ENCODE results near the gene ARHGEF3. TPM values are rescaled to one million over a fixed set of nuclear protein-coding genes. Genes with fewer than 3 reads are reported as not detected.

Gene ARHGEF3, protein sequence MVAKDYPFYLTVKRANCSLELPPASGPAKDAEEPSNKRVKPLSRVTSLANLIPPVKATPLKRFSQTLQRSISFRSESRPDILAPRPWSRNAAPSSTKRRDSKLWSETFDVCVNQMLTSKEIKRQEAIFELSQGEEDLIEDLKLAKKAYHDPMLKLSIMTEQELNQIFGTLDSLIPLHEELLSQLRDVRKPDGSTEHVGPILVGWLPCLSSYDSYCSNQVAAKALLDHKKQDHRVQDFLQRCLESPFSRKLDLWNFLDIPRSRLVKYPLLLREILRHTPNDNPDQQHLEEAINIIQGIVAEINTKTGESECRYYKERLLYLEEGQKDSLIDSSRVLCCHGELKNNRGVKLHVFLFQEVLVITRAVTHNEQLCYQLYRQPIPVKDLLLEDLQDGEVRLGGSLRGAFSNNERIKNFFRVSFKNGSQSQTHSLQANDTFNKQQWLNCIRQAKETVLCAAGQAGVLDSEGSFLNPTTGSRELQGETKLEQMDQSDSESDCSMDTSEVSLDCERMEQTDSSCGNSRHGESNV
- 10 to 100 TPM; 21.1 to 43.6 TPM for total RNA-seq

DNA sequence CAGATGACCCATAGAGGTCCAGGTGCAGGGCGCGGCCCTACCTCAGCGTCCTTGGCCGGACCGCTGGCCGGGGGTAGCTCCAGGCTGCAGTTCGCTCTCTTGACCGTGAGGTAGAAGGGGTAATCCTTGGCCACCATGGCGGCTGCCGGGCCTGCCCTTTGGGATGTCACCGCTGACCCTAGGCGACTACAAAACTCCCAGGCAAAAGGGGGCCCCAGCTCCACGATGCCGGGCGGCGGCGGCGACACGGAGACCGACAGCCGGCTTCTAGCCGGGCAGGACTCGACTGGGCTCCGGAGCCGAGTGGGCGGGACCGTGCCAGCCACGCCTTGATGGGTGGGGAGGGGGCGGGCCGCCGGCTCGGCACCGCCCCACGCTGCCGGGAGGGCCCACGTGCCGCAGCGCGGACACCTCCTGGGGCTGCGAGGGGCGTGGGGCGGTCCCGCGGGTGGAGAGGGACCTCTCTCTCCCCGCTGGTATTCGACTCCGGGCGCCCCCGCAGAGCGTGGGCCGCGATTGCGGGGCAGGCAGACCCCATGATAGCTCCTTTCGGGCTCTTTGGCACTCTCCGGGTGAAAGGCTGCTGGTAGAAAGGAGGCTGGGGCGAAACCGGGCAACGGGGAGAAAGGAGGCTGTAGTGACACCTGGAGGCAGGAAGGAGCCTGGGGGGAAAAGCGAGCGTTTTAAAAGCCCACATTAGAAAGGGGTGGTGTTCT lies at the start of gene ARHGEF3:
Gene ARHGEF3 (minus strand): TSS at position 288 of the 716 bp plus-strand sequence. CDS start 151 bp downstream, at position 137.
- Mint-ChIP-seq H3K36me3 (ENCODE audit: insufficient read depth in 2 of 2) (peaks cover 0 to 3% of the 10 kb centered on the region in 2 donors), H3K4me1 (ENCODE audit: low read depth) (peaks cover 34% of the 10 kb centered on the region), H3K4me3 (peak within 1 kb of the TSS; percentile 89 to 90), H3K27ac (peak within 1 kb of the TSS; percentile 56), H3K9me3 (no peaks in the 10 kb centered on the region), H3K27me3 (ENCODE audit: low read depth) (no peaks in the 10 kb centered on the region)
- ATAC-seq (replicated peaks in 1 of 2) (peak; percentile 86 to 89), DNase-seq (peak; percentile 86 to 87)

GRCh38 chr3:56849698-56850097 lies 47.9 kb upstream of the ARHGEF3 start:
- no peaks in the 10 kb centered on the region for H3K27me3 Mint-ChIP-seq (ENCODE audit: low read depth)
- H3K9me3 Mint-ChIP-seq = no peaks in the 10 kb centered on the region
- peaks cover 0 to 4% of the 10 kb centered on the region in 2 donors for H3K36me3 Mint-ChIP-seq (ENCODE audit: insufficient read depth in 2 of 2)
- H3K27ac Mint-ChIP-seq = no peak overlapping the region
- ATAC-seq (replicated peaks in 1 of 2) = no peak
- no peak overlapping the region for H3K4me3 Mint-ChIP-seq
- DNase-seq = no peak
- H3K4me1 Mint-ChIP-seq (ENCODE audit: low read depth) = peaks cover 36% of the 10 kb centered on the region

GRCh38 chr3:56845505-56845904 lies 43.8 kb upstream of the ARHGEF3 start:
- H3K27me3 Mint-ChIP-seq (ENCODE audit: low read depth) = no peaks in the 10 kb centered on the region
- H3K27ac Mint-ChIP-seq = no peak overlapping the region
- DNase-seq (no peak), ATAC-seq (replicated peaks in 1 of 2) (no peak)
- H3K4me1 Mint-ChIP-seq (ENCODE audit: low read depth) = peaks cover 17% of the 10 kb centered on the region
- no peak overlapping the region for H3K4me3 Mint-ChIP-seq
- peaks cover 0 to 5% of the 10 kb centered on the region in 2 donors for H3K36me3 Mint-ChIP-seq (ENCODE audit: insufficient read depth in 2 of 2)
- H3K9me3 Mint-ChIP-seq = no peaks in the 10 kb centered on the region

GRCh38 chr3:56844536-56844935 lies 42.8 kb upstream of the ARHGEF3 start:
- Mint-ChIP-seq H3K27me3 (ENCODE audit: low read depth) (no peaks in the 10 kb centered on the region), H3K27ac (no peak overlapping the region), H3K36me3 (ENCODE audit: insufficient read depth in 2 of 2) (peaks cover 0 to 5% of the 10 kb centered on the region in 2 donors), H3K4me3 (no peak overlapping the region), H3K4me1 (ENCODE audit: low read depth) (peaks cover 14% of the 10 kb centered on the region), H3K9me3 (no peaks in the 10 kb centered on the region)
- ATAC-seq (replicated peaks in 1 of 2) (no peak), DNase-seq (no peak)

DNA sequence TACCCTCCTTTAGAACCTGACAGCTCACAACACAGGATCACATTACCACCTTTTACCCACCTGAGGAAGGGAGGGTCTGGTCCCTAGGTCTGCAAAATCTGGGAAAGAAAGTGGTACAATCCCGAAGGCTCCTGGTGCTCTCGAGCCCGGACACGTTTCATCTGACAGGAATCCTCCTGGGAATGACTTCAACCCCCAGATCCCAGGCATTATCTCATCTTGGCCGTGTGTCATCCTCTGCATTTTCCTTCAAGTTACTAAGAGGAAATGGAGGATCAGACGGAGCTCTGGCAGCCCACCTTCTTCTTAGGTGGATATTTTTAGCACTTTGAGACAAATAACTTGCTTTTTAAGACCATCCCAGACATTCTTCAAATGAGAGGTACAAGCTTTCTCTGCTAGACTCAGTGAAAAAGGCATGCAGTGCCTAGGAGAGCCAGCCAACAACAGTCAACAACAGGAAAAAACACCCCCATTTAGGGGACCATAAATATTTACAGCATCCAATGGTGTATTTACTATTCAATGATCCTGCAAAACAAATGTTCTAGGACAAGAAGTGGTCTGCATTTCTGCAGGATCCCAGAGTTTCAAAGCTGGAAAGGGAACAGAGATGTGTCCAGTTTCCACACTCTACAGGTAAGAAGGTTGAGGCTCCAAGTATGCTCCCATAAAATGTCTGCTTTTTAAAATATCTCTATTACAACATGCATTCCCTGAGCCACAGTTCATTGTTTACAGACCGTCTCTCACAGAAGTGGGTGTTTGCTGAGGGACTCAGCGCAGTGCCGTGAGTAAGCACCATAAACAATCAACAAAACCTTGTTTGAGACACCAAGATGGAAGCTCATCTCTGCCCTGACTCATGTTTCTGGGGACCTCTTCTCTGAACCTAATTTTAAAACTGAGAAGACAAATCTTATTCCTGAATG lies 38.3 kb upstream of the ARHGEF3 start:
- peaks cover 0 to 2% of the 10 kb centered on the region in 2 donors for H3K36me3 Mint-ChIP-seq (ENCODE audit: insufficient read depth in 2 of 2)
- no peak overlapping the region for H3K27ac Mint-ChIP-seq
- DNase-seq (no peak), ATAC-seq (replicated peaks in 1 of 2) (no peak)
- no peak overlapping the region for H3K4me3 Mint-ChIP-seq
- H3K4me1 Mint-ChIP-seq (ENCODE audit: low read depth) = peaks cover 30% of the 10 kb centered on the region
- H3K27me3 Mint-ChIP-seq (ENCODE audit: low read depth) = no peaks in the 10 kb centered on the region
- no peaks in the 10 kb centered on the region for H3K9me3 Mint-ChIP-seq

- no peak overlapping the region for H3K4me3 Mint-ChIP-seq
- H3K27me3 Mint-ChIP-seq (ENCODE audit: low read depth) = no peaks in the 10 kb centered on the region
- peaks cover 30% of the 10 kb centered on the region for H3K4me1 Mint-ChIP-seq (ENCODE audit: low read depth)
- ATAC-seq (replicated peaks in 1 of 2) (no peak), DNase-seq (no peak)
- no peaks in the 10 kb centered on the region for H3K36me3 Mint-ChIP-seq (ENCODE audit: insufficient read depth in 2 of 2)
- H3K9me3 Mint-ChIP-seq = no peaks in the 10 kb centered on the region
- H3K27ac Mint-ChIP-seq = peak overlapping the region; percentile 21
Observed at GRCh38 chr3:56838448-56838847, 36.7 kb upstream of the ARHGEF3 start.

GRCh38 chr3:56837196-56837955 lies 35.6 kb upstream of the ARHGEF3 start:
- Mint-ChIP-seq H3K4me3 (peak overlapping the region in 1 of 2 donors; percentile 13), H3K4me1 (ENCODE audit: low read depth) (peaks cover 30% of the 10 kb centered on the region), H3K27me3 (ENCODE audit: low read depth) (no peaks in the 10 kb centered on the region), H3K27ac (peak overlapping the region; percentile 69), H3K9me3 (no peaks in the 10 kb centered on the region), H3K36me3 (ENCODE audit: insufficient read depth in 2 of 2) (no peaks in the 10 kb centered on the region)
- DNase-seq (no peak), ATAC-seq (replicated peaks in 1 of 2) (peak; percentile 46 to 52)

DNA sequence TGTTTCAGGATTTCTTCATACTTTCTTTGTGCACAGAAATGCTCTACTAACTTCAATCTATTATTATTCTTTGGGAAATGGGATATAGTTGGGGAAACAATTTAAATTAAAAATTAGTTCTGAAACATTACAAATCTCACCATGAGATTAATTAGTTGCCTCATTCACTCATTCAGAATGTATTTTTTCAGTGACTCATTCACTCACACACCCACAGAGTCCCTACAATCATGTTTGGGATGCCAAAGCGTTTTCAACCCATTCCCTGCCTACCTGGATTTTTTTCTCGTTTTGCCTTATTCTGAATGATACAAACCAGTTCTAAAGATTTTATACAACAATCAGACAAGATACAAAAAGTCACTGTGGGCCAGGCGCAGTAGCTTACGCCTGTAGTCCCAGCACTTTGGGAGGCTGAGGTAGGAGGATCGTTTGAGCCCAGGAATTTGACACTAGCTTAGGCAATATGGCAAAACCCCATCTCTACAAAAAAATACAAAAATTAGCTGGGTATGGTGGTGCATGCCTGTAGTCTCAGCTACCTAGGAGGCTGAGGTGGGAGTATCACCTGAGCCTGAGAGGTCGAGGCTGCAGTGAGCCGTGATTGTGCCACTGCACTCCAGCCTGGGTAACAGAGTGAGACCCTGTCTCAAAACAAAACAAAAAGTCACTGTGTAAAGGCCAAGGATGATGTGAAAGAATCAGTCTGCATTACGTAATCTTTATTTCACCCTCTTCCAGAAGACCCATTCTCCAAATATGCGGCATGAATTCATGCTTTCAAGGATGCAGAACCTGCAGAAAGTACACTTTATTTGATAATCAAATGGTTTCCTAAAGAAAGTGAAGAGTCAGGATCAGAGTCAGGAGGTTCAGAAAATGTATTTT lies 34.8 kb upstream of the ARHGEF3 start:
- DNase-seq (no peak), ATAC-seq (replicated peaks in 1 of 2) (no peak)
- no peaks in the 10 kb centered on the region for H3K9me3 Mint-ChIP-seq
- H3K27me3 Mint-ChIP-seq (ENCODE audit: low read depth) = no peaks in the 10 kb centered on the region
- peak overlapping the region in 1 of 2 donors; percentile 13 for H3K4me3 Mint-ChIP-seq
- peak overlapping the region; percentile 69 for H3K27ac Mint-ChIP-seq
- no peaks in the 10 kb centered on the region for H3K36me3 Mint-ChIP-seq (ENCODE audit: insufficient read depth in 2 of 2)
- H3K4me1 Mint-ChIP-seq (ENCODE audit: low read depth) = peaks cover 30% of the 10 kb centered on the region

DNA sequence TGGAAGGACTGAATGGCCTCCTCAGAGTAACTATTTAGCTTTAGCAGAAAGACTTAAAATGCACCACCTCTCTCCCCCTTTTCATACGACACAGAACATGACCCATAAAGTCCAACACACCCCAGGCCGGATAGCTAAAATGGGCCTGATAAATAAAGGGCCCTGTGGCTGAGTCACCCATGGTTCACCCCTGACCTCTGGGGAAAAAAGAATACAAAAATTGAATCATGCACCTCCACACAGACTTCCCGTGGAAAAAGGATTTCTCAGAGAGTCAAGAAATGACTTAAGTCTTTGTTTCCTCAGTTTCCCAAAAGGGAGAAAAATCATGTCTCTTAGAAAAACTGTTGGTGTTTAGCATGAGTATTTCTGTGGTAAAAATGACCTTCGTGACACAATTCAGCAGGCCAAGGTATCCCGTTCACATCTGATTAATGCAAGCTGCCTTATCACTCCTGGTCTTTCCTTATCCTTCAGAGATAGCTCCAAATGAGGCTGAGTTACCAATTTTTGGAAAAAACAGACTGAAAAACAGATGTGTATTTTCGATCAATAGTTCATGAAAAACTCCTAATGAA lies 34.0 kb upstream of the ARHGEF3 start:
- H3K36me3 Mint-ChIP-seq (ENCODE audit: insufficient read depth in 2 of 2) = no peaks in the 10 kb centered on the region
- H3K4me3 Mint-ChIP-seq = no peak overlapping the region
- peaks cover 33% of the 10 kb centered on the region for H3K4me1 Mint-ChIP-seq (ENCODE audit: low read depth)
- ATAC-seq (replicated peaks in 1 of 2) (no peak), DNase-seq (no peak)
- H3K27ac Mint-ChIP-seq = no peak overlapping the region
- no peaks in the 10 kb centered on the region for H3K9me3 Mint-ChIP-seq
- no peaks in the 10 kb centered on the region for H3K27me3 Mint-ChIP-seq (ENCODE audit: low read depth)

- H3K9me3 Mint-ChIP-seq = peaks cover 0 to 2% of the 10 kb centered on the region in 2 donors
- no peak overlapping the region for H3K27ac Mint-ChIP-seq
- H3K36me3 Mint-ChIP-seq (ENCODE audit: insufficient read depth in 2 of 2) = no peaks in the 10 kb centered on the region
- H3K27me3 Mint-ChIP-seq (ENCODE audit: low read depth) = no peaks in the 10 kb centered on the region
- ATAC-seq (replicated peaks in 1 of 2) (no peak), DNase-seq (no peak)
- peaks cover 33% of the 10 kb centered on the region for H3K4me1 Mint-ChIP-seq (ENCODE audit: low read depth)
- H3K4me3 Mint-ChIP-seq = no peak overlapping the region
Observed at GRCh38 chr3:56833536-56833935, 31.8 kb upstream of the ARHGEF3 start.

DNA sequence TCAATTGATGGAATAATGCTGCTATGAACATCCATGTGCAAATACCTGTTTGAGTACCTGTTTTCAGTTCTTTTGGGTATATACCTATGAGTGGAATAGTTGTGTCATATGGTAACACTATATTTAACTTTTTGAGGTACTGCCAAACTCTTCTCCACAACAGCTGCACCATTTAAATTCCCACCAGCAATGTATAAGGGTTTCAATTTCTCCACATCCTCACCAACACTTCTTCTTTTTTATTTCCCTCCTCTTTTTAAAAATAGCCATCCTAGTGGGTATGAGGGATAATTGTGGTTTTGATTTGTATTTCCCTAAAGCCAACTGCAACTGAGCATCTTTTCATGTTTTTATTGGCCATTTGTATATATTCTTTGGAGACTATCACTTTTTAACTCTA lies 31.3 kb upstream of the ARHGEF3 start:
- DNase-seq (no peak), ATAC-seq (replicated peaks in 1 of 2) (no peak)
- Mint-ChIP-seq H3K27me3 (ENCODE audit: low read depth) (no peaks in the 10 kb centered on the region), H3K4me1 (ENCODE audit: low read depth) (peaks cover 29% of the 10 kb centered on the region), H3K4me3 (no peak overlapping the region), H3K36me3 (ENCODE audit: insufficient read depth in 2 of 2) (no peaks in the 10 kb centered on the region), H3K9me3 (peaks cover 0 to 2% of the 10 kb centered on the region in 2 donors), H3K27ac (no peak overlapping the region)
